Stimulated activated naive CD8-positive, alpha-beta T cell treated with anti-CD3 and anti-CD28 coated beads, Interleukin-15, Interleukin-2, amounts not matched to agents 100 U/mL and 50 U/mL, for 24 hours (primary cell): Measurements from ENCODE around the gene RIPOR1.

Source experiments
- ATAC-seq: fragments of 150-1000 bp; cut with Tn5 transposase; one replicate; pipeline ENCODE4 v1.10.0; 2021
- DNase-seq: peaks from one replicate; pipeline ENCODE4 v3.0.0; 2021

Gene RIPOR1

GRCh38 chr16:67558859-67559258, 30.2 kb downstream of the RIPOR1 start:
- no peak for ATAC-seq

GRCh38 chr16:67560827-67561342, 32.3 kb downstream of the RIPOR1 start:
- ATAC-seq: no peak
- DNase-seq: no peak

More at GRCh38 chr16:67558859-67559258, 30.2 kb downstream of the RIPOR1 start:
- DNase-seq: no peak

GRCh38 chr16:67561501-67561823, 32.8 kb downstream of the RIPOR1 start:
- no peak for ATAC-seq
- DNase-seq: no peak

GRCh38 chr16:67561824-67562525, 33.3 kb downstream of the RIPOR1 start:
- DNase-seq: peak; percentile 98
- peak; percentile 94 for ATAC-seq

GRCh38 chr16:67562526-67562917, 33.9 kb downstream of the RIPOR1 start, which contains the start of gene CTCF:
Gene CTCF (plus strand): TSS chr16:67562526. CDS start chr16:67610833, 48,307 bp downstream.
- ATAC-seq (peak; percentile 51), DNase-seq (peak; percentile 85)

- DNase-seq (peak; percentile 70), ATAC-seq (peak; percentile 2)
Measured at GRCh38 chr16:67562918-67563707, 34.5 kb downstream of the RIPOR1 start.

- no peak for ATAC-seq
- DNase-seq: no peak
Measured at GRCh38 chr16:67563708-67564468, 35.3 kb downstream of the RIPOR1 start.

GRCh38 chr16:67565470-67566100, 37.0 kb downstream of the RIPOR1 start:
- ATAC-seq: no peak
- DNase-seq: no peak

GRCh38 chr16:67571464-67571863, 42.8 kb downstream of the RIPOR1 start:
- DNase-seq (no peak), ATAC-seq (no peak)

- DNase-seq: no peak
- ATAC-seq: no peak
Measured at GRCh38 chr16:67571981-67572431, 43.4 kb downstream of the RIPOR1 start.

GRCh38 chr16:67579686-67580085, 51.1 kb downstream of the RIPOR1 start:
- ATAC-seq (no peak), DNase-seq (no peak)

- ATAC-seq (no peak), DNase-seq (no peak)
Measured at GRCh38 chr16:67580202-67580601, 51.6 kb downstream of the RIPOR1 start.

GRCh38 chr16:67593288-67593687, 64.7 kb downstream of the RIPOR1 start:
- DNase-seq (no peak), ATAC-seq (no peak)

- no peak for DNase-seq
- ATAC-seq: no peak
Measured at GRCh38 chr16:67593701-67594100, 65.1 kb downstream of the RIPOR1 start.

GRCh38 chr16:67594256-67594915, 65.8 kb downstream of the RIPOR1 start:
- ATAC-seq: no peak
- DNase-seq: no peak

GRCh38 chr16:67594956-67595355, 66.3 kb downstream of the RIPOR1 start:
- DNase-seq: no peak

More at GRCh38 chr16:67594956-67595355, 66.3 kb downstream of the RIPOR1 start:
- ATAC-seq: no peak
